ENCODE data around the gene CR1. TPM values are rescaled to one million over a fixed set of nuclear protein-coding genes. Genes with fewer than 3 reads are reported as not detected.
A peak's percentile ranks its signal among the peaks of the same experiment; 100 is the strongest.

Gene CR1
- total RNA-seq, 1 experiment from 2014 or later, result not detected

DNA sequence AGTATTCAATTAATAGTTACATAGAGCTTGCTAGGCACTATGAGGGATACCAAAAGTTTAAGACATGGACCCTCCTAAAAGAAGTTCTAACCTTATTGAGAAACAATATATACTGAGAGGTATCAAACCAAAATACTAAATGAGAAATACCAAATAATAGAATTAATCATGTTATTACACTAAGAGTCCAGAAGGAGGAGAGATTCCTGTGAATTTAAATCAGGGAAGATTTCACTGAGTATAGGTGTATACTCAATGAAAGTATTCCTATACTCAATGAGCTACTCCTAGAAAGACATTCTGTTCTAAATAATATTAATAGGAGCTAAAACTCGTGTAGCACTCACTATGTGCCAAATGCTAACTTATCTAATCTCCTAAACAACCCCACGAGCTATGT is 158.4 kb downstream of the CR1 start:
- ChIA-PET POLR2A (no interaction called here), CTCF (interaction anchor here (1.3 kb wide), 1 partner anchor 45 kb away, joined by 7 read pairs; no protein-coding TSS in a partner anchor)
- H3K4me1 ChIP-seq (ENCODE audit: control insufficient read depth, insufficient read depth, low read length), result no peaks in the 10 kb centered on the region
- H3K36me3 ChIP-seq (ENCODE audit: control insufficient read depth, insufficient read depth, low read length), result no peaks in the 10 kb centered on the region
- H3K27me3 ChIP-seq (ENCODE audit: control insufficient read depth, insufficient read depth, low read length), result peaks cover 9% of the 10 kb centered on the region
- in situ Hi-C loops (cut with HindIII; ENCODE audit: low pct_unique_long_range_greater_than_20kb, low sequenced_read_pairs), result no loop called here
- H3K27ac ChIP-seq (ENCODE audit: low read length), result no peak overlapping the region
- ATAC-seq (no peak), DNase-seq (ENCODE audit: low read depth, low spot score) (no peak)
- no peak overlapping the region for H3K4me3 ChIP-seq (ENCODE audit: low read depth in 2 of 2, low read length in 2 of 2)
- no TSS peak for BruUV-seq (replicated peaks)
- intact Hi-C loops (cut with micrococcal nuclease; ENCODE audit: unreplicated experiment), result loop anchor here (2.0 to 5.0 kb wide), 2 partner anchors 38 to 142 kb away; no protein-coding TSS in a partner anchor
- TF ChIP-seq TCF7L2 (IDR thresholded peaks at IDR 0.05; ENCODE audit: low read depth, low read length) (no peak), POLR2AphosphoS5 (IDR thresholded peaks at IDR 0.05; ENCODE audit: low read depth, low read length) (no peak), SIN3A (IDR thresholded peaks at IDR 0.05; ENCODE audit: borderline replicate concordance, insufficient read depth, low read depth, low read length) (no peak), REST (IDR thresholded peaks at IDR 0.05; ENCODE audit: insufficient read depth in 1 of 2, low read depth in 2 of 2, low read length in 1 of 2) (no peak), CTCF (IDR thresholded peaks at IDR 0.05) (peak; percentile 28; the same call in 1 of the 2 replicates)
- H3K9me3 ChIP-seq (ENCODE audit: control insufficient read depth, insufficient read depth, low read depth, low read length), result no peaks in the 10 kb centered on the region

GRCh38 chr1:207658408-207658807 is 162.5 kb downstream of the CR1 start:
- POLR2A ChIA-PET, result no interaction called here
- TF ChIP-seq SIN3A (IDR thresholded peaks at IDR 0.05; ENCODE audit: borderline replicate concordance, insufficient read depth, low read depth, low read length) (no peak), REST (IDR thresholded peaks at IDR 0.05; ENCODE audit: insufficient read depth in 1 of 2, low read depth in 2 of 2, low read length in 1 of 2) (no peak), TCF7L2 (IDR thresholded peaks at IDR 0.05; ENCODE audit: low read depth, low read length) (no peak), CTCF (IDR thresholded peaks at IDR 0.05) (no peak), POLR2AphosphoS5 (IDR thresholded peaks at IDR 0.05; ENCODE audit: low read depth, low read length) (no peak)
- in situ Hi-C loops (cut with HindIII; ENCODE audit: low pct_unique_long_range_greater_than_20kb, low sequenced_read_pairs), result no loop called here

More at GRCh38 chr1:207658408-207658807, 162.5 kb downstream of the CR1 start:
- no peak for ATAC-seq
- Histone ChIP-seq H3K27me3 (ENCODE audit: control insufficient read depth, insufficient read depth, low read length) (peaks cover 9% of the 10 kb centered on the region; the same call in 1 of the 2 replicates), H3K9me3 (ENCODE audit: control insufficient read depth, insufficient read depth, low read depth, low read length) (no peaks in the 10 kb centered on the region), H3K4me3 (ENCODE audit: low read depth in 2 of 2, low read length in 2 of 2) (no peak overlapping the region), H3K27ac (ENCODE audit: low read length) (no peak overlapping the region), H3K36me3 (ENCODE audit: control insufficient read depth, insufficient read depth, low read length) (no peaks in the 10 kb centered on the region), H3K4me1 (ENCODE audit: control insufficient read depth, insufficient read depth, low read length) (no peaks in the 10 kb centered on the region)
- no TSS peak for BruUV-seq (replicated peaks)
- CTCF ChIA-PET, result no interaction called here
- no peak for DNase-seq (ENCODE audit: low read depth, low spot score)
- intact Hi-C loops (cut with micrococcal nuclease; ENCODE audit: unreplicated experiment), result no loop called here
